Stimulated activated CD4-positive, alpha-beta T cell treated with anti-CD3 and anti-CD28 coated beads, TNF-alpha, amount 100 ng/mL, for 1 hour (primary cell): ENCODE results near the gene IBA57.

Source experiments
- DNase-seq, 3 donors: peaks; one replicate each; pipeline ENCODE4 v3.0.0-alpha.2; 2020; ENCODE audit warnings: low read depth in 3 of 3, low spot score in 1 of 3

IBA57 gene

GRCh38 chr1:228144193-228144992 lies 21.2 kb upstream of the IBA57 start:
- DNase-seq = no peak

DNA sequence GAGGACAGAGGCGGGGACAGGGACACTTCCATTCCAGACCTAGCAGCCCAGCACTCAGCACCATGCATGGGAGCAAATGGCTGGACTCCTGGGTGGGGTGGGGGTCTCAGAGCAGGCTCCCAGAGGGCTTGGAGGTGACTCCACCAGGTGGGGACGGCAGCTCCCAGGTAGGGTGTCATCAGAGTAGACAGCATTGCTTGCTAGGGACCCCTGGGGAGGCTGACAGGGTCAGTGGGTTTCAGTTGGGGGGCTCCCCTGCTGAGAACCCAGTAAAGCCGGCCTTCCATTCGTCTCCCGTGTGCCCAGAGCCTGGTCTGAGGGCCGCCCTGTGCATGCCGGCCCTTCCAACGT lies 20.6 kb upstream of the IBA57 start:
- no peak for DNase-seq

DNA sequence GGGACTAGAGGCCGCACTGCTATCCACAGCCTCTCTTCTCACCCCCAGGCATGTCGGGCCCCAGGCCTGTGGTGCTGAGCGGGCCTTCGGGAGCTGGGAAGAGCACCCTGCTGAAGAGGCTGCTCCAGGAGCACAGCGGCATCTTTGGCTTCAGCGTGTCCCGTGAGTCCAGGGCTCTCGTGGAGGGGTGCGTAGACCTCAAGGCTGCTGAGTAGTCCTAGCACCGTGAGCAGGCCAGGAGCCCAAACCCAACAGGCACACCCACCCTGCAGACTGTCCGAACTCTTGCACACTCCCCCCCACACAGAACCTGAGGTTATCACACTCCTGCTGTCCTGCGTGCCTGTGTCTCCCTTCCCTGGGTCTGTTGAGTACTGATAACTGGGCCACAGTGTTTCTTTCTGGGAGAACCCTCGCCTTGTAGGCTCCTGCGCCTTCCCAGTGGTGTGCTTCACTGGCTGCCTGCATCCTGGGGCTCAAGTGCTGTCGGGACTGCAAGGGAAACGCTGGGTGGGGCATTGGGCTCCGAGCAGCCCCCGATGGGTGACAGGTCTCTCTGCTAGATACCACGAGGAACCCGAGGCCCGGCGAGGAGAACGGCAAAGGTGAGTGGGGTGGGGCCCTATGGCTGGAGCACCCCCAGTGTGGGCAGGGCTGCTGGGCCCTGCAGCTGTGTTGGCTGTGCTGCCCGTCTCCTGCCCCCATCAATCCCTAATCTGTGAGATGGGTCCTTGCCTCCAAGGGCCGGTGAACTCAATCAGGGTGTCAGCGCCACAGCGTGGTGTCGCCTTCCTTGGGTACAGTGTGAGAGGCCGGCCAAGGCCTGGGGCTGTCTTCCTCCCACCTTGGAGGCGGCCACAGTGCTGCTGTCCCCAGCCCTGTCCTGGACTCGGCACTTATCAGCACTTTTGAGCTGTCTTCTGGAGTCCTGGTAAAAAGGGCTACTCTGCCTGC lies 19.9 kb upstream of the IBA57 start:
- DNase-seq = no peak

DNA sequence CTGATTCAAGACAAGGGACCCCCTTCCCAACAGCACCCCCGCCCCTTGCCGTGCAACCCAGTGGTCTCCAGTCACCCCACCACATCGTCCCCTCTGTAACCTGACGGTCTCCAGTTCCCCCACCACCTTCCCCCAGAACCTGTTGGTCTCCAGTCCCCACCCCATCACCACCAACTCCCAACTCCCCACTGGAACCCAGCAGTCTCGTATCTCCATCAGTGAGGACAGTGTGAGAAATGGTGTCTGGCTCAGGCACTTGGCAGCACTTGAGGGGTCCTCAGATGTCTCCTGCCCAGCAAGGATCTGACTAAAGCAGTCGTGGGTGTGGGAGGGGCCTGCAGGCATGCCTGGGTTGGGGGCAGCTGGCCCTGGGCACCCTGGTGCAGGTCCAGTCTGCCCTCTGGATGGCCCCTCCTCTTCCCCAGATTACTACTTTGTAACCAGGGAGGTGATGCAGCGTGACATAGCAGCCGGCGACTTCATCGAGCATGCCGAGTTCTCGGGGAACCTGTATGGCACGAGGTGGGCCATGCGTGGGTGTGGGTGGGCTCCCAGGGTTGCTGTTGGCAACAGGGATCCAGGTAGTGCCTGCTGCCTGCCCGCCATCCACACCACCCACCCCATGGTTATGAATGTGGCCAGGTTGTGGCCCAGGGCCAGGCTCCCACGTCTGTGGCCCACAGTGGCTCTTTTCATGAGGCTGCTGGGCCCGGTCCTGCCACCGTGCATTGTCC lies 19.0 kb upstream of the IBA57 start:
- DNase-seq = no peak

- DNase-seq = no peak
Measured at GRCh38 chr1:228147151-228147693, 18.4 kb upstream of the IBA57 start.

DNA sequence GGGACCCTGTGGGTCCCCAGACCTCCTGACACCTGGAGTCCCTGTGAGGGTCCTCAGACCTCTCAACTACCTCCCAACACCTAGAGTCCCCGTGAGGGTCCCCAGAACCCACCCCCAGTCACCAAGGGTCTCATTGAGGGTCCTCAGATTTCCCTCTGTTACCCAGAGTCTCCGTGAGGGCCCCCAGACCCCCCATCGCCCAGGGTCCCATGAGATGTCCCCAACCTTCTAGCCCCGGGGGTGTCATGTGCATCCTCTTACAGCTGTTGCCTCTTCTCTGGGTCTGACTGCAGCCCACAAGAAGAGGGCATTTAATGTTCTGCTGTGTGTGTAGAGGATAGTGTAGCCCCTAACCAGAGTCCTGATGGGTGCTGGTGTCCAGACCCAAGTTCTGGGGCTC lies 17.8 kb upstream of the IBA57 start:
- DNase-seq = no peak

DNA sequence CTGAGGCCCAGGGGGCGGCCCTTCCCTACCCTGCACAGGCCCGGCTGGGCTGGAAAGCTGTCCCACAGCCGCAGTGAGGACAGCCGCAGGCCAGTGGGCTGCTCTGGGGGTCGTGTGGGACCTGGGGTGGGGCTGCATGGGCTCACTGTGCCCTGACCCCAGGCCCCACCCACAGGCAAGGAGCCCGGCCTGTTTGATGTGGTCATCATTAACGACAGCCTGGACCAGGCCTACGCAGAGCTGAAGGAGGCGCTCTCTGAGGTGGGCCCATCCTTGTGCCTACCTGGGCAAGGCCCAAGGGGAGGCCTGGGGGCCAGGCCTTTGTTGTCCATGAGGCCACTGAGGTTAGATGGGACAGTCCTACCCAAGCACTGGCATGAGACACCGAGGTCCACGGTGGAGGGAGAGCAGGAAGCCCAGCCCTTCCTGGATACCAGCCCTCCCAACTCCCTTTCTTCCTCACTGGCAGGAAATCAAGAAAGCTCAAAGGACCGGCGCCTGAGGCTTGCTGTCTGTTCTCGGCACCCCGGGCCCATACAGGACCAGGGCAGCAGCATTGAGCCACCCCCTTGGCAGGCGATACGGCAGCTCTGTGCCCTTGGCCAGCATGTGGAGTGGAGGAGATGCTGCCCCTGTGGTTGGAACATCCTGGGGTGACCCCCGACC lies 17.3 kb upstream of the IBA57 start:
- DNase-seq = no peak

- DNase-seq = no peak
Measured at GRCh38 chr1:228148935-228149405, 16.6 kb upstream of the IBA57 start.

DNA sequence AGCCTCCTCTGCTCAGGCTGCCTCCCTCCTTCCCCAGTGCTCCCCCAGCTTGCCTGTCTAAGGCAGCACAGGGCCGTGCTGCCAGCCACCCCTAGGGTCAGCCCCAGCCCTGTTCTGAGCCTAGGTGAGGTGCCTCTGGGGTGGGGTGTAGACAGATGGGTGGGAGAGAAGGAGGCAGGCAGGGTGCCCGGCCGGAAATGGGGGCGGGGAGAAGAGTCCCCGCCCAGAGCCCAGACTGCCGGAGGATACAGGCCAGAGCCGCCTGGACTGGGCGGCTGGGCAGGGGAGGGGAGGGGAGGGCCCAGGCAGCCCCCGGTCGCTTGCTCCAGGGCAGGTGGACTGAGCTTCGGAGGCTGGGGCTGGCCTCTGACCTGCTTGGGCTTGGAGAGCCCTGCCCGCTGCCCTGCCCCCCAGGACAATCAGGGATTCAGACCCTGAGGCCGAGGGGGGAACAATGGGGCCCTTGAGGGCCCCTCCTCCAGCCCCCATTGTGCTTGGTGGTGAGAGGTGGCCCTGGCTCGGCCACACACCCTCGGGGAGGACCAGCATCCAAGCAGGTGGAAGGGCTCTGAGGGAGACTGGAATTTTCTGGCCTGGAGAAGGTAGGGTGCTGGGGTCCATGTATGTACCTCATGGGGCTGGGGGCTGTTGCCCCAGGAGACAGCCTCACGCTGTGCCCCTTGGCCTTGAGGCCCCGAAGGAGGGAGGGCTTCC lies 16.0 kb upstream of the IBA57 start, which contains the start of gene GJC2:
Gene GJC2 (plus strand): TSS at position 525 of the 714 bp plus-strand sequence. CDS start 7,829 bp downstream, outside the sequence.
- no peak for DNase-seq

- DNase-seq = no peak
Measured at GRCh38 chr1:228150120-228150460, 15.5 kb upstream of the IBA57 start.

DNA sequence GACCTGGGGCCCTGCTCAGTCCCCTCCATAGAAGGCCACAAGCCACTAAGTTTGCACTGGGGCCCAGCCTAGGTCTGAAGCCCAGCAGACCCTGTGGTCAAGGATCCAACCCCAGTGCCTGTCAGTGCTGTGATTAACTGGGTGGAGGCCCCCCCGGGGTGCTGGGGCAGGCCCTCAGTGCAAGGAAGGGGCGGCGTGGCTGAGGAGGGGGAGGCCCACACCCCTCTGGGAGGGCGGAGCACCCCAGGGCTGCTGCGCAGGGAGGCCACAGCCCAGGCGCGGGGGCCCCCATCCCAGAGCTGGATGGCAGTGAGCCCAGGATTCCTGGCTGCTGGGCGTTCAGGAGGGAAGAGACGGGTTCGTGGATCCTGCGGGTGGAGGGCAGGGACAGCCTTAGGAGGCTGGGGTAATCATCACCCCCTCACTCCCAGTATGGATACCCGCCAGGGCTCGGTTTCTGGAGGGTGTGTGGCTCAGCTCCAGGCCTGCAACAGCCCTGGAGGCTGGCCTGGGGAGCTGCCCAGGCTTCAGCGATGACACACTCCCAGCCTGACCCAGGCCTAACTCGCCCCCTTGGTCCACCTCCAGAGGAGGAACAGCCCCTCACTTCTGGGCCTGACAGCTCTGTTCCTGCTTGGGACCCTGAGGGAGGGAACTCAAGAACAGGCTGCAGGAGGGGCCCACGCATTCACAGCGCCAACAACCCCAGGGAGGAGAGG lies 15.0 kb upstream of the IBA57 start:
- no peak for DNase-seq

GRCh38 chr1:228151180-228151925 lies 14.3 kb upstream of the IBA57 start:
- no peak for DNase-seq

DNA sequence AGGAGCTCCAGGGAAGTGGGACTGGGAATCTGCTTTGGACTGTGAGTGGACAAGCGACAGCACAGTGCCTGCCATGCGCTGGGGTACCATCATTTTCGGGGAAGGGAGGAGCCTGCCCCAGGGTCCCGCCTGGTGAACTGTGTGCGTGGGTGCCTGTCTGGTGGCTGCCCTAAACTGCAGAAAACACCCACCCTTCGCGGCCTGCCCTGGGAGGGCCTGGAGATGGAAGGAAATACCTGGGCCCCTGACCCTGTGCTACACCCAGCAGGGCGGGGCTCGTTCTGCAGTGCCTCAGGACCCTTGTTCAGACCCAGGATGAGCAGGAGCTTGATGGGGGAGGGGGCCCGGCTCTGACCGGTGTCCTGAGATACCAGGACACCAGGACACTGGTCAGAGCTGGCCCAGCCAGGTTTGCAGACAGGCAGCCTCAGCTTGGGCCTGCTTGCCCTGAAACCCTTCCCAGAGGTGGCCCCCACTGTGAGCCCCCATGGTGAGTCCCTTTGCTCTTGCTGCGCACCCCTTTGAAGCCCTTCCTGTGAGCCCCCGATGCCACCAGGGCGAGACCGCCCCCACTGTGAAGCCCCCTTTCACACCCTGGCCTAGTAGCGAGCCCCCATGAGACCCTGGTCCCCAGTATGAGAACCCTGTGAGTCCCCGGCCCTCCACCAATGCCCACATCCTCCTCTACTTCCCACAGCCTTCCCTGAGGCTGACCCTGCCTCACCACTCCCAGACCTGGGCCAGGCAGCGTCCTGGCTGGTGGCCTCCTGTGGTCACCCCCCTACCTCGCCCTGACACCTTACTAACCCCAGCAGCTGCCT lies 13.3 kb upstream of the IBA57 start:
- no peak for DNase-seq

- no peak for DNase-seq
Measured at GRCh38 chr1:228152918-228153258, 12.7 kb upstream of the IBA57 start.

DNA sequence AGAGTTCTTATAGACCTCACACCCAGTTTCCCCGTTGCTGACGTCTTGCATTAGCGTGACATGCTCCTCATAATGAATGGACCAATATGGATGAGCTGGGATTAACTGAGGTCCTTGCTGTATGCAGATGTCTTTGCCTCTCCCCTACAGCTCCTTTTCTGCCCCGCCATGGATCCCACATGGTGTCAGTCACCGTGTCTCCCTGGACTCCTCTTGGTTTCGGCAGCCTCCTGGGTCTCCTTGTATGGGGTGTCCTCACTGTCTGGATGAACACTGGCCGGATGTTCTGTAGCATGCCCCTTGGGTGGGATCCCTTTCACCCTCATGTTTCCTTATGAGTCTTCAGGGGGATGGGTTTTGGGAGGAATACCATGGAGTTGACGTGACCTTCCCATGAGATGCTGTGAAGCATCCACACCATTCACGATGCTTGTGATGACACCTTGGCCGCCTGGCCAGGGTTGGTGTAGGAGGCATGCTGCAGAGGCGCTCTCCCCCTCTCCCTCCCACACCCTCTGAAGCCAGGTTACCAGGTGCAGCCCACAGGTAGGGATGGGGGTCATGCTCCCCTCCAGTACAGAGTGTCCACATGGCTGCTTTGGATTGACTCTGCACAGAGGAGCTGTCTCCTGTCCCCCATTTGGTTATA lies 11.5 kb upstream of the IBA57 start:
- DNase-seq = no peak

DNA sequence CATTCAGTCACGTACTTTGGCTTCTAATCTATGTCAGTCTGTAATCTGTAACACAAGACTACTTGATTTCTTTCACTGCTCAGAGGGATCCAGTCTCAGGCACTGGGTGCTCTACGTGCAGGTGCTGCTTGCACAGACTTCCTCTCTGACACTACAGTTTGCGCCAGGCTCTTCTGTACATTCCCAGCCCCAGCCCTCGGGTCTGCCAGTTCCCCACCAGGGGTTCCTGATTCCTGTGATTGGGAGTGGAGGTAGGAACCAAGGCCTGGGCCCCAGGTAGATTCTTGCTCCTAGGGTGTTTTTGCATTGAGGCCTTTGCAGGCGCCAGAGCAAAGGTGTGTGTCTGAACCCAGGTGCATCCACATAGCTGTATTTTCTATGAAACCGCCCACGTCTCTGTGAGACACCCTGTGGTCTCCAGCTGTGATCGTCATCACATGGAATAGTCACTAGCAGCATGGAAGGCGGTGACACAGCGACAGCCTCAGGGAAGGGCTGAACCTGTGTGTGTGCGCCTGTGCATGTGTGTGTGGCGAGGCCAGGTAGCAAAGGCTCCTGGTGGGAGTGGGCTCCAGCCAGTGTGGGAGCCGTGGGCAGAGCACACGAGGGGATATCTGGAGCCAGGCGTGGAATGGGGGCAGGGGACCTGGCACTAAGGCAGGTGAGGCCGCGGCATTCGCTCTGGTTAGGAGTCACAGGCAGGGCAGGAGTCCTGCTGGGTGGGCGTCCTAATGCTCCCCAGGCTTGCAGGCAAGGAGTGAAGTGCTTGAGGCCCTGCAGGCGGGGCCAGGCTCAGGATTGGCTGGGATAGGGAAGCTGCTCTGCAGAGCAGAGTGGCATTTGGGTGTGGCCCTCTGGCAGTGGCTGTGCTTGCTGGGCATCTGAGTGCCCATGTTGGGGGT lies 10.7 kb upstream of the IBA57 start:
- DNase-seq = no peak
